HepG2 (cell line): ENCODE measurements around the gene SYCE3. TPM values are rescaled to one million over a fixed set of nuclear protein-coding genes. Genes with fewer than 3 reads are reported as not detected.

ENCODE experiments used
- CCAR2 ChIP-seq: fragments of 200-400 bp; formaldehyde crosslinking; optimal IDR thresholded peaks from 2 replicates; pipeline ENCODE3; 2018; ENCODE audit warnings: low read depth, mild to moderate bottlenecking, low read length, moderate library complexity
- CENPT ChIP-seq: sonication (generic); formaldehyde crosslinking; IDR thresholded peaks from 2 replicates; pipeline ENCODE4 v1.8.0; 2022; ENCODE audit warnings: low read depth, mild to moderate bottlenecking, moderate library complexity, missing genetic modification reagents
- MXD4 ChIP-seq: IDR thresholded peaks from 2 replicates; pipeline ENCODE4 v1.6.1; 2016; ENCODE audit warnings: mild to moderate bottlenecking, missing biosample characterization, missing genetic modification reagents
- ONECUT2 ChIP-seq: sonication (generic); formaldehyde crosslinking; IDR thresholded peaks from 2 replicates; pipeline ENCODE4 v1.4.0; 2020; ENCODE audit warnings: missing genetic modification reagents
- RNF2 ChIP-seq: fragments of 450-650 bp; conservative IDR thresholded peaks from 2 replicates; pipeline ENCODE4 v1.6.1; 2016; ENCODE audit warnings: low read depth
- SNAPC2 ChIP-seq: sonication (generic); formaldehyde crosslinking; IDR thresholded peaks from 2 replicates; pipeline ENCODE4 v1.8.1; 2022; ENCODE audit warnings: mild to moderate bottlenecking, missing genetic modification reagents
- SOX5 ChIP-seq: IDR thresholded peaks from 2 replicates; pipeline ENCODE4 v1.6.1; 2016; ENCODE audit warnings: borderline replicate concordance
- TBL1XR1 ChIP-seq: fragments of 150-350 bp; IDR thresholded peaks from 2 replicates; pipeline ENCODE4 v1.6.1; 2014; ENCODE audit warnings: borderline replicate concordance, low read length; ENCODE audit not compliant: partially characterized antibody
- ZBTB3 ChIP-seq: sonication (generic); formaldehyde crosslinking; IDR thresholded peaks from 2 replicates; pipeline ENCODE4 v1.4.0; 2020; ENCODE audit warnings: low read depth, mild to moderate bottlenecking, moderate library complexity, missing genetic modification reagents, borderline replicate concordance
- ZNF3 ChIP-seq: IDR thresholded peaks from 2 replicates; pipeline ENCODE4 v1.7.0; 2017; ENCODE audit warnings: inconsistent platforms
- ZNF460 ChIP-seq: sonication (generic); formaldehyde crosslinking; IDR thresholded peaks from 2 replicates; pipeline ENCODE4 v1.5.1; 2020; ENCODE audit warnings: missing genetic modification reagents, mild to moderate bottlenecking, borderline replicate concordance
- ZNF720 ChIP-seq: sonication (generic); formaldehyde crosslinking; IDR thresholded peaks from 2 replicates; pipeline ENCODE4 v1.4.0; 2020; ENCODE audit warnings: missing genetic modification reagents
- ZNF749 ChIP-seq: sonication (generic); formaldehyde crosslinking; IDR thresholded peaks from 2 replicates; pipeline ENCODE4 v1.8.0; 2022; ENCODE audit warnings: mild to moderate bottlenecking, missing genetic modification reagents, moderate library complexity, borderline replicate concordance
- polyA plus RNA-seq, 8 experiments: library from polyadenylated mRNA; depleted of rRNA in 3 of 8; stranded (reverse) in 7 of 8; unstranded in 1 of 8; fragments of >200 nt; fragmentation: Illumina TruSeq in 4 of 8; extraction: Trizol in 4 of 8; gene quantifications; 2 replicates each; pipeline versions ENCODE4 v1.2.1 to v1.2.3, GENCODE V29; 2011 to 2016; ENCODE audit warnings: low read depth in 4 of 8, missing spikeins in 1 of 8, mixed read lengths in 1 of 8; ENCODE audit not compliant: insufficient read depth in 1 of 8
- total RNA-seq, 5 experiments: library from RNA; depleted of rRNA; stranded (reverse); fragments of >200 nt; fragmentation: Illumina TruSeq; extraction: Trizol; gene quantifications; 2 replicates each; pipeline ENCODE4 v1.2.3, GENCODE V29; 2016; ENCODE audit warnings: low read depth in 1 of 5
- TF ChIP-seq, protein P1 (sequence below): sonication (generic); formaldehyde crosslinking; IDR thresholded peaks from 2 replicates; pipeline ENCODE4 v1.9.0; 2021; ENCODE audit warnings: missing genetic modification reagents, borderline replicate concordance
- TF ChIP-seq, protein P2 (sequence below), 2 experiments: fragments of 450-650 bp in 1 of 2; sonication (generic) in 1 of 2; formaldehyde crosslinking; IDR thresholded peaks; 2 replicates each; pipeline versions ENCODE4 v1.5.0 to v1.8.0; 2020 to 2022; ENCODE audit warnings: mild to moderate bottlenecking in 1 of 2, missing genetic modification reagents in 1 of 2
- TF ChIP-seq, protein P3 (sequence below): sonication (generic); formaldehyde crosslinking; IDR thresholded peaks from 2 replicates; pipeline ENCODE4 v1.4.0; 2020; ENCODE audit warnings: missing genetic modification reagents
- TF ChIP-seq, protein P4 (sequence below): sonication (generic); formaldehyde crosslinking; IDR thresholded peaks from 2 replicates; pipeline ENCODE4 v1.5.0; 2020; ENCODE audit warnings: mild to moderate bottlenecking, missing genetic modification reagents, moderate library complexity

SYCE3 gene
- total and polyA plus RNA-seq, 2 of the 13 experiments (the other 11 are each of a cell fraction or from before 2014, with no cell fraction given): not detected

DNA sequence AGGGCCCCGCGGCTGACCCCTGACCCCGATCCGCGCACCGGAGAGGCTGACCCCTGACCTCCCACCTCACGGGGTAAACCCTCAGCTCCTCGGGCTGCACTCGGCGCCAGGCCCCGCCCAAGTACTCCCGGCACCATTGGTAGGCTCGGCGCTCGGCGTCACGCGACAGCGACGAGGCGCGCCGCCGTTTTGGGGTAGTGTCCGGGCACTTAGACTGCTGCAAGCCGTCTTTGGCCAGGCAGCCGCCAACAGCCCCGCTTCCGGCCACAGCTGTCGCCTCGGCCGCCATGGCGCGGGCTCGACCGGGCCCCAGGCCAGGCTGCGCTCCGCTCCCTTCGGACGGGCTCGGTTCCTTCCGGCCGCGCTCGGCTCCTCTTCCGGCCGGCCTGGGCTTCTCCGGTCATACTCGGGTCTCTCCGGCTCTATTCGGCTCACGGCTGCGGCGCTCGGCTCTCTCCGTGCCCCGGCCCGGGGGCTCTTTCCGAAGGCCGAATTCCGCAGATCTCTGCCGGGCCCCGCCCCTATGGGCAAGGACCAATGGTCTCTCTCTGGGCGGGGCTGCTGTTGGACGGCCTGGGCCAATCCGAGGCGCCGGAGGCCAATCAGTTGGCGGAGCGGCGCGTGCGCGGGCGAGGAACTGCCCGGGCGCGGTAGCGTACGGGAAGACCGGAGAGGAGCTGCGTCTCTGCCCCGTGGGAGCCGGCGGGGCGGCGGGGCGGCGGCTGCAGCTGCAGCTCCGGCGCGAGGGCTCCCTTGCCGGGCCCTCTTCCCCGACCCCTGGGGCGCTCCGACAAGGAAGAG lies 20.0 kb upstream of the SYCE3 start, which contains the start of gene CHKB (continued):
- TF ChIP-seq, protein P1, sequence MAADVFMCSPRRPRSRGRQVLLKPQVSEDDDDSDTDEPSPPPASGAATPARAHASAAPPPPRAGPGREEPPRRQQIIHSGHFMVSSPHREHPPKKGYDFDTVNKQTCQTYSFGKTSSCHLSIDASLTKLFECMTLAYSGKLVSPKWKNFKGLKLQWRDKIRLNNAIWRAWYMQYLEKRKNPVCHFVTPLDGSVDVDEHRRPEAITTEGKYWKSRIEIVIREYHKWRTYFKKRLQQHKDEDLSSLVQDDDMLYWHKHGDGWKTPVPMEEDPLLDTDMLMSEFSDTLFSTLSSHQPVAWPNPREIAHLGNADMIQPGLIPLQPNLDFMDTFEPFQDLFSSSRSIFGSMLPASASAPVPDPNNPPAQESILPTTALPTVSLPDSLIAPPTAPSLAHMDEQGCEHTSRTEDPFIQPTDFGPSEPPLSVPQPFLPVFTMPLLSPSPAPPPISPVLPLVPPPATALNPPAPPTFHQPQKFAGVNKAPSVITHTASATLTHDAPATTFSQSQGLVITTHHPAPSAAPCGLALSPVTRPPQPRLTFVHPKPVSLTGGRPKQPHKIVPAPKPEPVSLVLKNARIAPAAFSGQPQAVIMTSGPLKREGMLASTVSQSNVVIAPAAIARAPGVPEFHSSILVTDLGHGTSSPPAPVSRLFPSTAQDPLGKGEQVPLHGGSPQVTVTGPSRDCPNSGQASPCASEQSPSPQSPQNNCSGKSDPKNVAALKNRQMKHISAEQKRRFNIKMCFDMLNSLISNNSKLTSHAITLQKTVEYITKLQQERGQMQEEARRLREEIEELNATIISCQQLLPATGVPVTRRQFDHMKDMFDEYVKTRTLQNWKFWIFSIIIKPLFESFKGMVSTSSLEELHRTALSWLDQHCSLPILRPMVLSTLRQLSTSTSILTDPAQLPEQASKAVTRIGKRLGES (CRISPR knock-in tag): peak; percentile 72; the same call in 1 of the 2 replicates
- no peak for TF ChIP-seq CENPT
- TF ChIP-seq, protein P2, sequence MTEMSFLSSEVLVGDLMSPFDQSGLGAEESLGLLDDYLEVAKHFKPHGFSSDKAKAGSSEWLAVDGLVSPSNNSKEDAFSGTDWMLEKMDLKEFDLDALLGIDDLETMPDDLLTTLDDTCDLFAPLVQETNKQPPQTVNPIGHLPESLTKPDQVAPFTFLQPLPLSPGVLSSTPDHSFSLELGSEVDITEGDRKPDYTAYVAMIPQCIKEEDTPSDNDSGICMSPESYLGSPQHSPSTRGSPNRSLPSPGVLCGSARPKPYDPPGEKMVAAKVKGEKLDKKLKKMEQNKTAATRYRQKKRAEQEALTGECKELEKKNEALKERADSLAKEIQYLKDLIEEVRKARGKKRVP (CRISPR knock-in tag; IDR thresholded peaks at IDR 0.05): peak in 1 of 2 experiments; percentile 32; a peak in 1 of 4 replicates
- TF ChIP-seq ONECUT2 (CRISPR knock-in tag): no peak; the same call in 1 of the 2 replicates
- TF ChIP-seq, protein P3, sequence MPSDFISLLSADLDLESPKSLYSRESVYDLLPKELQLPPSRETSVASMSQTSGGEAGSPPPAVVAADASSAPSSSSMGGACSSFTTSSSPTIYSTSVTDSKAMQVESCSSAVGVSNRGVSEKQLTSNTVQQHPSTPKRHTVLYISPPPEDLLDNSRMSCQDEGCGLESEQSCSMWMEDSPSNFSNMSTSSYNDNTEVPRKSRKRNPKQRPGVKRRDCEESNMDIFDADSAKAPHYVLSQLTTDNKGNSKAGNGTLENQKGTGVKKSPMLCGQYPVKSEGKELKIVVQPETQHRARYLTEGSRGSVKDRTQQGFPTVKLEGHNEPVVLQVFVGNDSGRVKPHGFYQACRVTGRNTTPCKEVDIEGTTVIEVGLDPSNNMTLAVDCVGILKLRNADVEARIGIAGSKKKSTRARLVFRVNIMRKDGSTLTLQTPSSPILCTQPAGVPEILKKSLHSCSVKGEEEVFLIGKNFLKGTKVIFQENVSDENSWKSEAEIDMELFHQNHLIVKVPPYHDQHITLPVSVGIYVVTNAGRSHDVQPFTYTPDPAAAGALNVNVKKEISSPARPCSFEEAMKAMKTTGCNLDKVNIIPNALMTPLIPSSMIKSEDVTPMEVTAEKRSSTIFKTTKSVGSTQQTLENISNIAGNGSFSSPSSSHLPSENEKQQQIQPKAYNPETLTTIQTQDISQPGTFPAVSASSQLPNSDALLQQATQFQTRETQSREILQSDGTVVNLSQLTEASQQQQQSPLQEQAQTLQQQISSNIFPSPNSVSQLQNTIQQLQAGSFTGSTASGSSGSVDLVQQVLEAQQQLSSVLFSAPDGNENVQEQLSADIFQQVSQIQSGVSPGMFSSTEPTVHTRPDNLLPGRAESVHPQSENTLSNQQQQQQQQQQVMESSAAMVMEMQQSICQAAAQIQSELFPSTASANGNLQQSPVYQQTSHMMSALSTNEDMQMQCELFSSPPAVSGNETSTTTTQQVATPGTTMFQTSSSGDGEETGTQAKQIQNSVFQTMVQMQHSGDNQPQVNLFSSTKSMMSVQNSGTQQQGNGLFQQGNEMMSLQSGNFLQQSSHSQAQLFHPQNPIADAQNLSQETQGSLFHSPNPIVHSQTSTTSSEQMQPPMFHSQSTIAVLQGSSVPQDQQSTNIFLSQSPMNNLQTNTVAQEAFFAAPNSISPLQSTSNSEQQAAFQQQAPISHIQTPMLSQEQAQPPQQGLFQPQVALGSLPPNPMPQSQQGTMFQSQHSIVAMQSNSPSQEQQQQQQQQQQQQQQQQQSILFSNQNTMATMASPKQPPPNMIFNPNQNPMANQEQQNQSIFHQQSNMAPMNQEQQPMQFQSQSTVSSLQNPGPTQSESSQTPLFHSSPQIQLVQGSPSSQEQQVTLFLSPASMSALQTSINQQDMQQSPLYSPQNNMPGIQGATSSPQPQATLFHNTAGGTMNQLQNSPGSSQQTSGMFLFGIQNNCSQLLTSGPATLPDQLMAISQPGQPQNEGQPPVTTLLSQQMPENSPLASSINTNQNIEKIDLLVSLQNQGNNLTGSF (CRISPR knock-in tag): peak; percentile 89
- peak; percentile 7; the same call in 1 of the 2 replicates for TF ChIP-seq SOX5 (CRISPR knock-in tag)
- TF ChIP-seq TBL1XR1: no peak
- TF ChIP-seq, protein P4, sequence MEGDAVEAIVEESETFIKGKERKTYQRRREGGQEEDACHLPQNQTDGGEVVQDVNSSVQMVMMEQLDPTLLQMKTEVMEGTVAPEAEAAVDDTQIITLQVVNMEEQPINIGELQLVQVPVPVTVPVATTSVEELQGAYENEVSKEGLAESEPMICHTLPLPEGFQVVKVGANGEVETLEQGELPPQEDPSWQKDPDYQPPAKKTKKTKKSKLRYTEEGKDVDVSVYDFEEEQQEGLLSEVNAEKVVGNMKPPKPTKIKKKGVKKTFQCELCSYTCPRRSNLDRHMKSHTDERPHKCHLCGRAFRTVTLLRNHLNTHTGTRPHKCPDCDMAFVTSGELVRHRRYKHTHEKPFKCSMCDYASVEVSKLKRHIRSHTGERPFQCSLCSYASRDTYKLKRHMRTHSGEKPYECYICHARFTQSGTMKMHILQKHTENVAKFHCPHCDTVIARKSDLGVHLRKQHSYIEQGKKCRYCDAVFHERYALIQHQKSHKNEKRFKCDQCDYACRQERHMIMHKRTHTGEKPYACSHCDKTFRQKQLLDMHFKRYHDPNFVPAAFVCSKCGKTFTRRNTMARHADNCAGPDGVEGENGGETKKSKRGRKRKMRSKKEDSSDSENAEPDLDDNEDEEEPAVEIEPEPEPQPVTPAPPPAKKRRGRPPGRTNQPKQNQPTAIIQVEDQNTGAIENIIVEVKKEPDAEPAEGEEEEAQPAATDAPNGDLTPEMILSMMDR (CRISPR knock-in tag): 0 out of 2 replicates have a peak, but pooled peaks have one; percentile 4
- TF ChIP-seq RNF2: 0 out of 2 replicates have a peak, but pooled peaks have one; percentile 39
- TF ChIP-seq ZBTB3 (CRISPR knock-in tag): no peak
- TF ChIP-seq ZNF720 (CRISPR knock-in tag): no peak
- peak; percentile 49; the same call in 1 of the 2 replicates for TF ChIP-seq SNAPC2 (CRISPR knock-in tag)
- TF ChIP-seq ZNF460: no peak
- TF ChIP-seq CCAR2: no peak
- no peak for TF ChIP-seq ZNF3
- TF ChIP-seq MXD4: no peak
- no peak for TF ChIP-seq ZNF749 (CRISPR knock-in tag)
